Stimulated activated CD4-positive, alpha-beta T cell treated with anti-CD3 and anti-CD28 coated beads, Interleukin-15, amount 100 ng/mL, for 48 hours (primary cell): ENCODE data around the gene FGA.
"Not testable (repeated sequence)": the region's sequence is repeated elsewhere in the genome, so short reads cannot be mapped to it uniquely, and the experiment has no call there.

Source experiments
- DNase-seq, 2 donors: peaks; one replicate each; pipeline ENCODE4 v3.0.0-alpha.2; 2020; ENCODE audit warnings: low read depth in 2 of 2

The FGA gene

DNA sequence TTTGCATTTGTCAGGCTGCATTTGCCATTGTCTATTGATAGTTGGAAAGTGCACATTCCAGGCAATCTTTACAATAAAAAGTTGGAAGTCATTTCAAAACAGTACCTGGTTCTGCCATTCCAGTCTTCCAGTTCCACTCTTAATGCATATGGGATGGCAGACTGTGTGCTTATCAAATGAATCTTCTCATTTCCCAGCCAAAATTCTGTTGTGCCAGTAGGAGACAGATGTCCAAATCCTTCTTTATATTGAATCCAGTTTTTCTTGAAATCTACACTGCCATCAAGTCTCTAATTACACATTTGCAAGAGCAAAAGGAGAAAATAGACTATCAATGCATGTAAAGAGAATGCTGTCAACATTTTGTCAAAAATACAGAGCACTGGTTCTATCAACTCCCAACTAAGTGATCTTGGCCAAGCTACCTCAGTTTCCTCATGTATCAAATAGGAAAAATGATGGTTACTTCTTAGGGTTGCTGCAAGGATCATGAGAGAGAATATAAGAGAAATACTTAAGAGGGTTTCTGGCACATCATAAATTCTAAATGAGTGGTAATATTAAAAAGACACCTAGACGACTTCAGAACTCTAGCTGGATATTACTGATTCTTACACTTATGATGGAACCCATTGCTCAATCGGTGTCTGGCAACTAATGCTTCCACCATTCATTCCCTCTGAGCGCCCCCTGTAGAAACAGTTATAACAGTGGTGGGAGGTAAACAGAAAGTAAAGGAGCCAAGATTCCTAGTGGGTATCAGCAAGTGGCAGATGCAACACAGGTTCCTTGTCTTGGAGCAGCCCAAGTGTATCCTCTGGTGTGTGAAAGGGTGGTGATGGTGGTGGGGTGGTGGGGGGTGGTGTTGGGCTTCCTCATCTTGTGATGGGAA is 18.1 kb upstream of the FGA start:
- DNase-seq = no peak

- no peak for DNase-seq
Measured at GRCh38 chr4:154606728-154607723, 16.5 kb upstream of the FGA start.

GRCh38 chr4:154604696-154605200 is 14.2 kb upstream of the FGA start:
- no peak for DNase-seq

DNA sequence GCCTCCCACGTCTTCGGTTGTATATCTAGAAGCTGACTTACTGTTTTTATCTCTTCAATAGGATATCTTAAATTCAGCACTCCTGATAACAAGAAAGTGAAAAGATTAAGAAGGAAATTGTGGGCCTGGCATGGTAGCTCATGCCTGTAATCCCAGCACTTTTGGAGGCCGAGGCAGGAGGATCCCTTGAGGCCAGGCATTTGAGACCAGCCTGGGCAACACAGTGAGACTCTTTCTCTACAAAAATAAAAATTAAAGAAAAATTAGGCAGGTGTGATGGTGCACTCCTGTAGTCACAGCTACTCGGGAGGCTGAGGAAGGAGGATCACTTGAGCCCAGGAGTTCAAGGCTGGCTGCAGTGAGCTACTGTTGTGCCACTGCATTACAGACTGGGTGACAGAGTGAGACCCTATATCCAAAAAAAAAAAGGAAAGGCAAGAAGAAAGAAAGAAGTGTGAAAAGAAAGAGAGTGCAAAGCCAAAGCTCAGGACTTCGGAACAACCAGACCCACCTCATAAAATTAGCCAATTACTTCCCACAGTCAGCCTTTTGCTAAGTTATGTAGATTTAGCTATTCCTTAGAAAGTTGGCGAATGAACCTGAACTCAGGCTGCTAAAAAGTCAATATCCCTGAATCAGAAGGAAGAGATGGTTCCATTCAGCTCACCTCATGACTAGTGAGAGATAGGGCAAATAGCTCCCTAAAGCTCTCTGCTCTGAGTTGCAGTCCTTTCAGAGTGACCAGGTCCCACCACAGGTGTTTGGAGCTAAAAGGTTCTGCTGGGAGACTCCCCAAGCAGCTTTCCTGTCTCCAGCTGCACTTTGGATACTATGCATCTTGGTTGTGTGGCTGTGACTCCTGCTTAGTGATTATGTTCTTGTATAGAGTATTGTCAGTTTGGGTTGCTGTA is 12.7 kb upstream of the FGA start:
- DNase-seq = no peak

GRCh38 chr4:154602404-154603020 is 12.0 kb upstream of the FGA start:
- DNase-seq = no peak

- DNase-seq = no peak
Measured at GRCh38 chr4:154597798-154598774, 7.5 kb upstream of the FGA start.

DNA sequence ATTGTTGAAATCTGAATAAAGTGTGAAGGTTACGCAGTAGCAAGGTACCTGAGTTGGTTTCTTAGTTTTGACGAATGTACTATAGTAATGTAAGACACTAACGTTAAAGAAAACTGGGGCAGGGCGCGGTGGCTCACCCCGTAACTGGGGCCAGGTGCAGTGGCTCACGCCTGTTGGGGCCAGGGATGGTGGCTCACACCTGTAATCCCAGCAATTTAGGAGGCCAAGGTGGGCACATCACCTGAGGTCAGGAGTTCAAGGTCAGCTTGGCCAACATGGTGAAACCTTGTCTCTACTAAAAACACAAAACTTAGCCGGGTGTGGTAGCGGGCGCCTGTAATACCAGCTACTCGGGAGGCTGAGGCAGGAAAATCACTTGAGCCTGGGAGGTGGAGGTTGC is 6.7 kb upstream of the FGA start:
- DNase-seq = not testable (repeated sequence)

GRCh38 chr4:154595807-154596206 is 5.3 kb upstream of the FGA start:
- no peak for DNase-seq

- DNase-seq = not testable (repeated sequence)
Measured at GRCh38 chr4:154594343-154594742, 3.8 kb upstream of the FGA start.

DNA sequence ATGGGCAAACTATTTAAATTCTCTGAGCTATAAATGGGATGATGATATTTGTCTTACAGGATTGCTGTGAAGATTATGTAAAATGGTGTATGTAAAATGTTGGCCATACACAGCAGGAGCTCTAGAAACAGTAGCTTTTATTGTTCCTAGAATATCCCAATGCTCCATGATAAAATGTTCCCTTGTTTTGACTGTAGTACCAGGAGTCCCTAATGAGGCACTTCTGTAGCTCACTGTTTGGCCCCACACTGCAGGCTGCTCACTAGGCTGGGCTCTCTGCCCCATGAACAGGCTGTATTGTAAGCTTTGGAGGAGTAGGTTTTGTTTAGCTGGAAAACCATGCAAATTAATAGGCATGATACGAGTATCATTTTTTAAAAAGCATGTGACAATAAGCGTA is 3.3 kb upstream of the FGA start:
- no peak for DNase-seq

GRCh38 chr4:154591890-154592289 is 1.3 kb upstream of the FGA start:
- no peak for DNase-seq

GRCh38 chr4:154589296-154590197 is 995 bp downstream of the FGA start:
- DNase-seq = no peak

- no peak for DNase-seq
Measured at GRCh38 chr4:154588198-154588597, 2.3 kb downstream of the FGA start.

DNA sequence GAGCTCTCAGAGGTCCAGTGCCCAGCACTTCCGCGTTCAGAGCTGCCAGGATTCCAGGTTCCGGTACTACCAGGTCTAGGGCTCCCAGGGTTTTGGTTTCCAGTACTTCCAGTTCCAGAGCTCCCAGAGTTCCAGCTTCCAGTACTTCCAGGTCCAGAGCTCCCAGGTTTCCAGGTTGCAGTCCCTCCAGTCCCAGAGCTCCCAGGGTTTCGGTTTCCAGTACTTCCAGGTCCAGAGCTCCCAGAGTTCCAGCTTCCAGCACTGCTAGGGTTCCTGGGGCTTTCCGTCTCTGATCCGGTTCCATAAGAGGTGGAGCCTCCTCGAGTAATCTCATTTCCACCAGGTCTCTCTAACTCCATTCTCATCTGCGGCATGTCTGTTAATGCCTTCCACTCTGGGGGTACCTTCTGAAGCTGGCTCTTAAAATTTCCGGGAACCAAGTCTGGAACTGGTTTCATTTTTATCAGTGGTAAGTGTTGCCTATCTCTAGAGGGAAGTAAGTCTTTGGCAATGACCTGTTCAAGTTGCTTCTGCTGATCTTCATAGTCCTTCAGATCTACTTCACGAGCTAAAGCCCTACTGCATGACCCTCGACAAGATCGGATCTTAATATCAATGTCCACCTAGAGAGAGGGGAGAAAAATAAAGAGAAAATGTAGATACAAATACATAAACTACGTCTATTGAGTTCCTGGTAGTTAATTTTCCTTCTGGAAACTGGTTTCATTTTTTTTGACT is 4.1 kb downstream of the FGA start:
- DNase-seq = no peak

DNA sequence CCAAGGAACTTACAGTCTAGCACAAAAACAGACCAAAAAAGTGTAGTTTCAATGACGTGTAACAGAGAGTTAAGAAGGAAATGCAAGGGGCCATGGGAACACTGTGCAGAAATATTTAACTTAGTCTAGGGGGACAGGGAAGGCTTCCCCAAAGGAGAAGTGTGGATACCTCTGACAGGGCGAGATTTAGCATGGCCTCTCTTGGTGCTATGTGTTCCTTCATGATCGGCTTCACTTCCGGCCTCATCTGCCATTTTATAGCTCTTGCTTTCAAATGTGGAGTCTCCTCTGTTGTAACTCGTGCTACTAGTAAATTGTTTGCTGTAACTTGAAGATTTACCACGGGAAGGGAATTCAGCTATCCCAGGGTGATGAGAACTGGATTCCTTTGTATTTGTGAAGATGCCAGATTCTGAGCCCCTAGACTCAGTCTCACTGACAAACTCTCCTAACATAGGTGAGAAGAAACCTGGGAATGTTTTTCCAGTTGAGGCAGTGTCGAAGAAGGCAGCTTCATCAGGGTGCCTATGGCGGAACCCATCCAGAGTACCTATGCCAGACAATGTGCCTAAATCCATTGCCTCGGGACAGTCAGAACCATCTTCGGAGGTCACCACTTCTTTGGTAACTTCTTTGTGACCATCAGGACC is 5.0 kb downstream of the FGA start:
- no peak for DNase-seq

GRCh38 chr4:154584259-154584658 is 6.3 kb downstream of the FGA start:
- DNase-seq = no peak

GRCh38 chr4:154583677-154584076 is 6.9 kb downstream of the FGA start:
- no peak for DNase-seq
